ENCODE data around the gene RARS2. TPM values are rescaled to one million over a fixed set of nuclear protein-coding genes. Genes with fewer than 3 reads are reported as not detected.
"Not testable (repeated sequence)": the region's sequence is repeated elsewhere in the genome, so short reads cannot be mapped to it uniquely, and the experiment has no call there.

The RARS2 gene
- total and polyA plus RNA-seq, 2 donors (not counting 3 experiments of a cell fraction or from before 2014, with no cell fraction given) = 7.4 to 33.7 TPM

DNA sequence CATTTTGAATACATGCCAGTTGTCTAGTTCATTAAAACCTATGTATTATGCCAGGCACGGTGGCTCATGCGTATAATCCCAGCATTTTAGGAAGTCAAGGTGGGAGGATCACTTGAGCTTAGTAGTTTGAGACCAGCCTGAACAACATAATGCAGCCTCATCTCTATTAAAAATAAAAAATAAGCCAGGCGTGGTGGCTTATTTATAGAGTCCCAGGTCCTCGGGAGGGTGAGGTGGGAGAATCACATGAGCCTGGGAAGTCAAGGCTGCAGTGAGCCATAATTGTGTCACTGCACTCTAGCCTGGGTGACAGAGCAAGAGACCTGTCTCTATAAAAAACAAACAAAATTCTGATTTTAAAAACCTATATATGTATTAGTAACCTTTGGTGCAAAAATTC is 27.6 kb upstream of the RARS2 start:
- H3K9me1 ChIP-seq (replicated peaks; ENCODE audit: control insufficient read depth, extremely low read depth, insufficient read depth, low read length) = no peaks in the 10 kb centered on the region
- intact Hi-C loops (cut with micrococcal nuclease) = no loop called here
- POLR2A ChIA-PET = no interaction called here
- no peak overlapping the region for H3K9ac ChIP-seq (replicated peaks; ENCODE audit: extremely low read depth, insufficient read depth, low read length)
- dilution Hi-C loops (cut with MboI; ENCODE audit: extremely low pct_ligation_motif_present, low sequenced_read_pairs) = no loop called here
- no peaks in the 10 kb centered on the region for H3K79me2 ChIP-seq (ENCODE audit: control insufficient read depth, insufficient read depth, low read length)
- no peaks in the 10 kb centered on the region for H3K36me3 ChIP-seq (ENCODE audit: control insufficient read depth in 2 of 2, extremely low read depth in 1 of 2, insufficient read depth in 2 of 2, low read length in 2 of 2)
- TF ChIP-seq FOS (IDR thresholded peaks at IDR 0.05; ENCODE audit: borderline replicate concordance, insufficient read depth, low read length) (no peak), POLR2A (IDR thresholded peaks at IDR 0.05; ENCODE audit: low read depth, low read length) (no peak), JUN (IDR thresholded peaks at IDR 0.05; ENCODE audit: borderline replicate concordance, insufficient read depth, insufficient read length, low read depth) (no peak), GATA2 (IDR thresholded peaks at IDR 0.05; ENCODE audit: insufficient read depth, insufficient read length, low read depth, low read length) (no peak), EZH2 (IDR thresholded peaks at IDR 0.05; ENCODE audit: borderline replicate concordance, low read depth, low read length, severe bottlenecking) (no peak), MYC (IDR thresholded peaks at IDR 0.05; ENCODE audit: low read depth, low read length) (no peak), POLR2AphosphoS5 (IDR thresholded peaks at IDR 0.05; ENCODE audit: insufficient read depth, low read depth, low read length) (no peak)
- TF ChIP-seq, protein P1, sequence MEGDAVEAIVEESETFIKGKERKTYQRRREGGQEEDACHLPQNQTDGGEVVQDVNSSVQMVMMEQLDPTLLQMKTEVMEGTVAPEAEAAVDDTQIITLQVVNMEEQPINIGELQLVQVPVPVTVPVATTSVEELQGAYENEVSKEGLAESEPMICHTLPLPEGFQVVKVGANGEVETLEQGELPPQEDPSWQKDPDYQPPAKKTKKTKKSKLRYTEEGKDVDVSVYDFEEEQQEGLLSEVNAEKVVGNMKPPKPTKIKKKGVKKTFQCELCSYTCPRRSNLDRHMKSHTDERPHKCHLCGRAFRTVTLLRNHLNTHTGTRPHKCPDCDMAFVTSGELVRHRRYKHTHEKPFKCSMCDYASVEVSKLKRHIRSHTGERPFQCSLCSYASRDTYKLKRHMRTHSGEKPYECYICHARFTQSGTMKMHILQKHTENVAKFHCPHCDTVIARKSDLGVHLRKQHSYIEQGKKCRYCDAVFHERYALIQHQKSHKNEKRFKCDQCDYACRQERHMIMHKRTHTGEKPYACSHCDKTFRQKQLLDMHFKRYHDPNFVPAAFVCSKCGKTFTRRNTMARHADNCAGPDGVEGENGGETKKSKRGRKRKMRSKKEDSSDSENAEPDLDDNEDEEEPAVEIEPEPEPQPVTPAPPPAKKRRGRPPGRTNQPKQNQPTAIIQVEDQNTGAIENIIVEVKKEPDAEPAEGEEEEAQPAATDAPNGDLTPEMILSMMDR (IDR thresholded peaks at IDR 0.05; ENCODE audit: extremely low read depth in 1 of 2, insufficient read depth in 1 of 2, low read depth in 1 of 2, low read length in 2 of 2) = no peak
- TF ChIP-seq, protein P2, sequence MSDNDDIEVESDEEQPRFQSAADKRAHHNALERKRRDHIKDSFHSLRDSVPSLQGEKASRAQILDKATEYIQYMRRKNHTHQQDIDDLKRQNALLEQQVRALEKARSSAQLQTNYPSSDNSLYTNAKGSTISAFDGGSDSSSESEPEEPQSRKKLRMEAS (IDR thresholded peaks at IDR 0.05; ENCODE audit: insufficient read depth, insufficient read length) = no peak
- H3K4me2 ChIP-seq (ENCODE audit: insufficient read depth, low read length) = no peak overlapping the region
- no peaks in the 10 kb centered on the region for H3K27me3 ChIP-seq (ENCODE audit: control insufficient read depth in 2 of 2, insufficient read depth in 2 of 2, low read length in 2 of 2)
- H2AFZ ChIP-seq (ENCODE audit: low read depth, low read length) = no peak overlapping the region
- no TSS peak for BruUV-seq (replicated peaks)
- FAIRE-seq = no peak
- H3K27ac ChIP-seq (ENCODE audit: insufficient read depth, low read depth, low read length) = no peak overlapping the region
- CTCF ChIA-PET = interaction anchor here (0.9 to 1.3 kb wide), 4 partner anchors 10 to 30 kb away, joined by 3 to 5 read pairs (median 4); no protein-coding TSS in a partner anchor
- no peak overlapping the region for H3K4me3 ChIP-seq (replicated peaks in 1 of 3; ENCODE audit: insufficient read depth in 1 of 3, low read depth in 1 of 3, low read length in 3 of 3)
- H3K9me3 ChIP-seq (replicated peaks; ENCODE audit: control insufficient read depth, insufficient read depth, low read length) = no peaks in the 10 kb centered on the region
- H3K4me1 ChIP-seq (ENCODE audit: control insufficient read depth, extremely low read depth, insufficient read depth, low read length) = no peaks in the 10 kb centered on the region
- no peaks in the 10 kb centered on the region for H4K20me1 ChIP-seq (replicated peaks; ENCODE audit: control insufficient read depth, extremely low read depth, insufficient read depth, low read length)
- DNase-seq (ENCODE audit: low read depth, low spot score) = no peak

DNA sequence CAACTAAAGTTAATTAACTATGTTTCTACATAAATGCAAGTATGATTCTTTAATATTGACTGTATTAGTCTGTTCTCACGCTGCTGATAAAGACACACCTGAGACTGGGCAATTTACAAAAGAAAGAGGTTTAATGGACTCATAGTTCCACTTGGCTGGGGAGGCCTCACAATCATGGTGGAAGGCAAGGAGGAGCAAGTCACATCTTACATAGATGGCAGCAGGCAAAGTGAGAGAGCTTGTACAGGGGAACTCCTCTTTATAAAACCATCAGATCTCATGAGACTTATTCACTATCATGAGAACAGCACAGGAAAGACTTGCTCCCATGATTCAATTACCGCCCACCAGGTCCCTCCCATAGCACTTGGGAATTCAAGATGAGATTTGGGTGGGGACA is 23.2 kb upstream of the RARS2 start:
- FAIRE-seq; H2AFZ ChIP-seq (ENCODE audit: low read depth, low read length); H3K79me2 ChIP-seq (ENCODE audit: control insufficient read depth, insufficient read depth, low read length); DNase-seq (ENCODE audit: low read depth, low spot score); POLR2A ChIA-PET; intact Hi-C loops (cut with micrococcal nuclease); CTCF ChIA-PET; H3K9me1 ChIP-seq (replicated peaks; ENCODE audit: control insufficient read depth, extremely low read depth, insufficient read depth, low read length); H3K36me3 ChIP-seq (ENCODE audit: control insufficient read depth in 2 of 2, extremely low read depth in 1 of 2, insufficient read depth in 2 of 2, low read length in 2 of 2); H4K20me1 ChIP-seq (replicated peaks; ENCODE audit: control insufficient read depth, extremely low read depth, insufficient read depth, low read length); H3K4me3 ChIP-seq (replicated peaks in 1 of 3; ENCODE audit: insufficient read depth in 1 of 3, low read depth in 1 of 3, low read length in 3 of 3); dilution Hi-C loops (cut with MboI; ENCODE audit: extremely low pct_ligation_motif_present, low sequenced_read_pairs); H3K27me3 ChIP-seq (ENCODE audit: control insufficient read depth in 2 of 2, insufficient read depth in 2 of 2, low read length in 2 of 2); BruUV-seq (replicated peaks); H3K27ac ChIP-seq (ENCODE audit: insufficient read depth, low read depth, low read length); H3K4me1 ChIP-seq (ENCODE audit: control insufficient read depth, extremely low read depth, insufficient read depth, low read length); H3K9ac ChIP-seq (replicated peaks; ENCODE audit: extremely low read depth, insufficient read depth, low read length); H3K4me2 ChIP-seq (ENCODE audit: insufficient read depth, low read length); H3K9me3 ChIP-seq (replicated peaks; ENCODE audit: control insufficient read depth, insufficient read depth, low read length): not testable (repeated sequence)
